ENCODE results near the gene PADI2.

Gene PADI2

DNA sequence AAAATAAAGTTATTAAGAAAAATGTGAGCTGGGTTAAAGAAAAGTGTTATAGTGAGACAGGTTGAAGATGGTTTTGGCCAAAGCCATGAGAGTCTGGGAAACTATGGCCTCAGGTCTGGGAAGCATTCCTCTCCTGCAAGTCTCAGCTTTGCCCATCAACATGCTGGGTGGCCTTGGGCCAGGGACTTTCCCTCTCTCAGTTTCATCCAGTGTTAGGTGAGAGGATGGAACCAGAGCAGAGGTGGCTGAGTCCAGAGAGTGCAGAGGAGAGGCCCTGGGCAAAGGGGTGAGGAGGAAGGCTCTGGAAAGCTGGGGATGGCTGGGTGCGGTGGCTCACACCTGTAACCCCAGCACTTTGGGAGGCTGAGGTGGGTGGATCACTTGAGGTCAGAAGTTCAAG is 10.5 kb downstream of the PADI2 start:
- no peak overlapping the region for H3K4me3 ChIP-seq (ENCODE audit: low read depth, low read length)
- H3K9me3 ChIP-seq (ENCODE audit: control insufficient read depth, insufficient read depth, low read length): no peaks in the 10 kb centered on the region
- no peaks in the 10 kb centered on the region for H3K36me3 ChIP-seq (ENCODE audit: control insufficient read depth, insufficient read depth, low read length)
- no peaks in the 10 kb centered on the region for H3K27me3 ChIP-seq (ENCODE audit: control insufficient read depth, insufficient read depth, low read length)
- H3K4me1 ChIP-seq (ENCODE audit: control insufficient read depth, insufficient read depth, low read length): no peaks in the 10 kb centered on the region
- no peak overlapping the region for H3K9ac ChIP-seq (ENCODE audit: low read depth, low read length)

DNA sequence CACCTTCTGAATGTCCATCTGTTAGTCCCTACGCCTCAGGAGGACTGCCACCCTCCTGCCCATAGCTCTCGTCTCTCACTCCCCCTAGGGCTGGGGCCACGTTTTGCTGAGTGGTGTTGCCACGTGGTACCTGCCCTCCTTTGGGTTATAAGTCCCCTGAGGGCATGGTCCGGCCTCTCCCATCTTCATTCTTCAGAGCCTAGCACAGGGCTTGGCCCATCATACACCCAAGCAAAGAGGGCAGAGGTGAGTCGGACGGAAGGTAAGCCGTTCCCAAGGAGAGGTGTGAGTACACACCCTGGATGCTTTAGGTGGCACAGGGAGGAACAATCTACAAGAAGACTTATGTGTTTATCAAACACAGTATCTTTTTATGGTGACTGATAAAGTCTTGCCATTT is 10.9 kb downstream of the PADI2 start:
- Histone ChIP-seq H3K9me3 (ENCODE audit: control insufficient read depth, insufficient read depth, low read length) (no peaks in the 10 kb centered on the region), H3K36me3 (ENCODE audit: control insufficient read depth, insufficient read depth, low read length) (no peaks in the 10 kb centered on the region), H3K27me3 (ENCODE audit: control insufficient read depth, insufficient read depth, low read length) (no peaks in the 10 kb centered on the region), H3K4me3 (ENCODE audit: low read depth, low read length) (no peak overlapping the region), H3K4me1 (ENCODE audit: control insufficient read depth, insufficient read depth, low read length) (no peaks in the 10 kb centered on the region), H3K9ac (ENCODE audit: low read depth, low read length) (no peak overlapping the region)

DNA sequence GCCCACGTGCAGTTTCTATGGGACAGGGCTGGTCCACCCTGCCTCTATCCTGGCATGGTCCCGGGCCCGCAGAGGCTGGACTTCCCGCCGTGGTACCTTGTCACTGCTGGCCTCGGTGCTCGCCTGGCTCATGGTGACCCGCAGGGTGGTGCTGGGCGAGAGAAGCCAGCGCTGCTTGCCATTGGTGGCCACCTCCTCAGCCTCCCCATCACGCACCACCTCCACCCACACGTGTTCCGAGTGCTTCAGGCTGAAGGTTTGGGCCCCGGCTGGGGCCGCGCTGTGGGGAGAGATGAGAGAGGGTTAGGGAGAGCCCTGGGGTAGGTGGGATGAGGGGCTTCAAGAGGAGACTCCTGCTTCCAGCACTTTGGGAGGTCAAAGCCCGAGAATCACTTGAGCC is 14.5 kb downstream of the PADI2 start:
- no peak overlapping the region for H3K4me3 ChIP-seq (ENCODE audit: low read depth, low read length)
- no peaks in the 10 kb centered on the region for H3K9me3 ChIP-seq (ENCODE audit: control insufficient read depth, insufficient read depth, low read length)
- no peaks in the 10 kb centered on the region for H3K27me3 ChIP-seq (ENCODE audit: control insufficient read depth, insufficient read depth, low read length)
- no peaks in the 10 kb centered on the region for H3K36me3 ChIP-seq (ENCODE audit: control insufficient read depth, insufficient read depth, low read length)
- H3K9ac ChIP-seq (ENCODE audit: low read depth, low read length): no peak overlapping the region
- H3K4me1 ChIP-seq (ENCODE audit: control insufficient read depth, insufficient read depth, low read length): no peaks in the 10 kb centered on the region

DNA sequence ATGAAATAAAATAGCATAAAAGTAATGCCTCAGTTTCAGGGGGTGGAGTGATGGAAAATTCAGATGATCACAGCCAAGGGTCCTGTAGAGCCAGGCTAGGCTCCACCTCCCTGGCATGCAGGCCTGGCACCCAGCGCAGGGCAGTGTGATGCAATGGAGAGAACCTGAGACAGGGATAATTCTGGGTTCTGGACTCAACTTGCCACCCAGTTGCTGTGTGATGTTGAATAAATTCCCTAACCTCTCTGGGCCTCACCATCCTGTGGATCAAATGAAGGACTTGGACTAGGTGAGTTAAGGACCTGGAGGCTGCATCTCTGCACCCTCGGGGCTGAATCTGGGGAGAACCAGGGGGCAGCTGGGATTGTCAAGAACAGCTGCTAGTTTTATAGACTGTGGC is 17.0 kb downstream of the PADI2 start:
- Histone ChIP-seq H3K36me3 (ENCODE audit: control insufficient read depth, insufficient read depth, low read length) (no peaks in the 10 kb centered on the region), H3K27me3 (ENCODE audit: control insufficient read depth, insufficient read depth, low read length) (no peaks in the 10 kb centered on the region), H3K9ac (ENCODE audit: low read depth, low read length) (no peak overlapping the region), H3K4me1 (ENCODE audit: control insufficient read depth, insufficient read depth, low read length) (peaks cover 2% of the 10 kb centered on the region), H3K4me3 (ENCODE audit: low read depth, low read length) (no peak overlapping the region), H3K9me3 (ENCODE audit: control insufficient read depth, insufficient read depth, low read length) (no peaks in the 10 kb centered on the region)

DNA sequence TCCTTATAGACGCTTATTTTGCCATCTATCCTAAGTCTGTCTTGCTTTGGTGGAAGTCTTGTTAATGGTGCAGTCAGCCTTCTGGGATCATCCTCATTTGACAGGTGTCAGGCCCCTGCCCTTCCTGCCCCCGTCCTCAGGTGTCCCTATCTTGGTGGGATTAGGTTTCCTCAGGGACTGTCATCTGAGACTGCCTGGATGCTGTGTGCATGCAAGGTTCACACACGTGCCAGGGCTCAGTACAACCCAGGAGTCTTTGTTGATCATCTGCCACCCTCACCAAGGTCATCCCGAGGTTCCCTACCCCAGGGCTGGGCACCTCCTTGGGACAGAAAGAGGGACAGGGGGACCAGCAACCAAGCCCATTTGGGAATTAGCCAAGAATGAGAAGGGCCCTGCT is 18.0 kb downstream of the PADI2 start:
- H3K27me3 ChIP-seq (ENCODE audit: control insufficient read depth, insufficient read depth, low read length): no peaks in the 10 kb centered on the region
- H3K9me3 ChIP-seq (ENCODE audit: control insufficient read depth, insufficient read depth, low read length): no peaks in the 10 kb centered on the region
- H3K36me3 ChIP-seq (ENCODE audit: control insufficient read depth, insufficient read depth, low read length): no peaks in the 10 kb centered on the region
- no peak overlapping the region for H3K9ac ChIP-seq (ENCODE audit: low read depth, low read length)
- H3K4me3 ChIP-seq (ENCODE audit: low read depth, low read length): no peak overlapping the region
- peaks cover 2% of the 10 kb centered on the region for H3K4me1 ChIP-seq (ENCODE audit: control insufficient read depth, insufficient read depth, low read length)

DNA sequence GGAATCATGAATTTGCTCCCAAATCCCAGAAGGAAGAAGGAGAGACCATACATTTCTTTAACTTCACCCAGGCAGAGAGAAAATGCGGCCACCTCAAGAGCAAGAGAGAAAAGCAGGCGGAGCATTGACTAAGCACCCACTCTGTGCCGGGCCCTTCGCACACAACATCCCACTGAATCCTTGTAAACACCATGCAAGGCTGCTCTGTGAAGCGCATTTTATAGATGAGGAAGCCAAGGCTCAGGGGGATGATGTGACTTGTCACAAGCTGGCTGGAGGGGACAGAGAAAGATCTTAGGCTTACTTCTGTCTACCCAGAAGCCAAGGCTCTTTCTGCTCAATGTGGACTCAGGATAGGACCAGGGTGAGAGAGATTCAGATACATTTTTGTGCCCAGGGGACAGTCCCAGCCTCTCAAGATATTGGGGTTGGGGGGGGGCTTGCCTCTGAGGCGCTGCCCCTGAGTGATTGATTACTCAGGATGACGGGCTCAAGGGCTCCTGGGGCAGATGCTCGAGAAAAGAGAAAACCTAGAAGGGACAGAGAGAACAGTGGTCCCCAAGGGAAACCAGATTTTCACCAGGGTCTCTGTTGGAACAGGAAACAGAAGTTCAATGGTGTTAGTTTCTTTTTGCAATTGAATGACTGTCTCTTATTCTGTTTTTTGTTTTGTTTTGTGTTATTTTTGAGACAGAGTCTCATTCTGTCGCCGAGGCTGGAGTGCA is 19.5 kb downstream of the PADI2 start:
- Histone ChIP-seq H3K4me3 (ENCODE audit: low read depth, low read length) (no peak overlapping the region), H3K4me1 (ENCODE audit: control insufficient read depth, insufficient read depth, low read length) (peaks cover 2% of the 10 kb centered on the region), H3K9ac (ENCODE audit: low read depth, low read length) (no peak overlapping the region), H3K9me3 (ENCODE audit: control insufficient read depth, insufficient read depth, low read length) (no peaks in the 10 kb centered on the region), H3K27me3 (ENCODE audit: control insufficient read depth, insufficient read depth, low read length) (no peaks in the 10 kb centered on the region), H3K36me3 (ENCODE audit: control insufficient read depth, insufficient read depth, low read length) (no peaks in the 10 kb centered on the region)

DNA sequence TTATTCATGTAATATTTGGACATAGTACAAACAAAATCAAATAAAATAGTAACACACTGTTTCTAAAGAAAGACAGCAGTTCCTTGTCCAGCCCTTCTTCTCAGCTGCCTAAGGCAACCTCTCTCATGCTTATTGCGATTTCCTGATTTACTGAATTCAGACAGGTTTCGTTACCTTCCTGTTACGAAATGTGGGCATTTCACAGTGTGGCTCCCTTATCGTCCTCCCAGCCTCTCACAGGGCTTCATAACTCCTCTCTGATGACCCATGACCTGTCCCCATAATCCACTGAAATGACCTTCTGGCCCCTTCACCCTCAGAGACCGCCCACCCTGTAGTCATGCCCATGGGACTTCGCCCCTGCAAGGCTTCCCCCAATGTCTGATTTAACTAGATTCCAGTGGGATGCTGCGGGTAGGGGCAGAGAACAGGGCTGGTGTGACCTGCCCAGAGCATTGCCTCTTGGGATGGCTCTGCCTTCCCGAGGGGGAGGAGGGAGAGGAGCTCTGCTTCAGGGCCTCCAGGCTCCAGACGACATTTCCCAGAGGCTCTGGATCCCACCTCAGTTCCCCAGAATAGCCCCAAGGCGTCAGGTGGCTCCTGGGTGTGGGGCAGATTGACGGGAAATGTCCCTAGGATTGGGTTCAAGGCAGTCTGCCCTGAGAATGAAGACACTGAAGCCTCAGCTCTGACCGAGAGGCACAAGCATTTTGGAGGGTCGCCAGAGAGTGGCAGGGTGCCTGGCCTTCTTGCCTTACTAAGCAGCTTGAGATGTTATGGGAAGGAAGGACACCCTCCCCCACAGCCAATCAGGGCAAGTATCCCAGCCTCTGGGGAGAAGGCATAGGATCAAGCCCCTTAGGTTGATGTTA is 20.6 kb downstream of the PADI2 start:
- peaks cover 2% of the 10 kb centered on the region for H3K4me1 ChIP-seq (ENCODE audit: control insufficient read depth, insufficient read depth, low read length)
- H3K27me3 ChIP-seq (ENCODE audit: control insufficient read depth, insufficient read depth, low read length): no peaks in the 10 kb centered on the region
- H3K36me3 ChIP-seq (ENCODE audit: control insufficient read depth, insufficient read depth, low read length): no peaks in the 10 kb centered on the region
- H3K9ac ChIP-seq (ENCODE audit: low read depth, low read length): no peak overlapping the region
- H3K4me3 ChIP-seq (ENCODE audit: low read depth, low read length): no peak overlapping the region
- H3K9me3 ChIP-seq (ENCODE audit: control insufficient read depth, insufficient read depth, low read length): no peaks in the 10 kb centered on the region

DNA sequence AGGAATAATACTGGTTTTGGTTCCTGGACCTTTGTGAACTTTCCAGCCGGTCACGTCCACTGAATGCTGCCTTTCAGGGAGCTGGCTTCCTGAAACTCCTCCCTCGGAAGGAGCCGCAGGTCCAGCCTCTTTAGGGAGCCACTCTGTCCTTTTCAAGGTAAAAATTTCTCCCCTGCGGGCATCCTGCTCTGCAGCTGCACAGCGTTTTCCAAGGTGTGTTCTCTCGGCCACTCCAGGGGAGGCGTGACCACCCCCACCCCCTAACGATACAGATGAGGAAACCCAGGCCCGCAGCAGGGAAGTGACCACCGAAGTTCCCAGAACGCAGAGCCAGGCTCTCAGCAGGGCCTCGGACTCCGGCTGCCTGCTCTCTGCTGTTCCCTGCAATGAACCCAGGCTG is 21.5 kb downstream of the PADI2 start:
- no peaks in the 10 kb centered on the region for H3K36me3 ChIP-seq (ENCODE audit: control insufficient read depth, insufficient read depth, low read length)
- H3K9me3 ChIP-seq (ENCODE audit: control insufficient read depth, insufficient read depth, low read length): no peaks in the 10 kb centered on the region
- no peaks in the 10 kb centered on the region for H3K27me3 ChIP-seq (ENCODE audit: control insufficient read depth, insufficient read depth, low read length)
- no peak overlapping the region for H3K9ac ChIP-seq (ENCODE audit: low read depth, low read length)
- no peak overlapping the region for H3K4me3 ChIP-seq (ENCODE audit: low read depth, low read length)
- peaks cover 2% of the 10 kb centered on the region for H3K4me1 ChIP-seq (ENCODE audit: control insufficient read depth, insufficient read depth, low read length)

DNA sequence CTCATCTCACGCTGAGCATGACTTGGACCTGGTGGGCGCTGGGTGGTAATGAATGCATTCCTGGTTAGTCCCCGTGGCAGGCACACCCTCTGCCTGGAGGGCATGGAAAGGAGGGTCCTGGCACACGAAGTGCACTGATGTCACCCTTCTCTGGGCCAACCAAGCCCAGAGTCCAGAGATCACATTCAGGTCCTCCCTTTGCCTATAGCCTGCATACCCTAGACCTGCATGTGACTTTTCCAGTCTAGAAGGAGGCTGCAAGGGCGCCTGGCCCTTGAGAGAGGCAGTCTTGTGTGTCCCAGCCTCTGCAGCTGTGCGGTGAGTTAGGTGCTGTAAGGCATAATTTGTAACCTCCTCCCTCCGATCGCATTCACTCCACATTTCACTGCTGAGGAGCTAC is 22.1 kb downstream of the PADI2 start:
- no peaks in the 10 kb centered on the region for H3K36me3 ChIP-seq (ENCODE audit: control insufficient read depth, insufficient read depth, low read length)
- H3K9me3 ChIP-seq (ENCODE audit: control insufficient read depth, insufficient read depth, low read length): no peaks in the 10 kb centered on the region
- H3K4me1 ChIP-seq (ENCODE audit: control insufficient read depth, insufficient read depth, low read length): peaks cover 2% of the 10 kb centered on the region
- no peaks in the 10 kb centered on the region for H3K27me3 ChIP-seq (ENCODE audit: control insufficient read depth, insufficient read depth, low read length)
- no peak overlapping the region for H3K4me3 ChIP-seq (ENCODE audit: low read depth, low read length)
- no peak overlapping the region for H3K9ac ChIP-seq (ENCODE audit: low read depth, low read length)

DNA sequence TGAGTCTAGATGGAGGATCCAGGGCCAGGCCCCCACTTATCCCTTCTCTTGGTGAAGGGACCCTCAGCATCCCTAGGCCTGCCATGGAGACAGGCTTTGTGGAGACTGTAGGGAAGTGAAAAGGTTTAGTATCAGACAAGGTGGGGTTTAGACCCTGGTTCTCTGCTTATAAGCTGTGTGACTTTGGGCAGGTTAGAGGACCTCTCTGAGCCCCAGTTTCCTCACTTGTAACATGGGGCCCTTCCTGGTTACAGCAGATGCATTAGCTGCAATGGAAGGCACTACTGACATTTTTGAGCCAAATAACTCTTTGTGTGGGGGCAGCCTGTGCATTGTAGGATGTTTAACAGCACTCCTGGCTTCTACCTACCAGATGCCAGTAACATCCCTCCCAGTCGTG is 22.7 kb downstream of the PADI2 start:
- Histone ChIP-seq H3K9me3 (ENCODE audit: control insufficient read depth, insufficient read depth, low read length) (no peaks in the 10 kb centered on the region), H3K36me3 (ENCODE audit: control insufficient read depth, insufficient read depth, low read length) (no peaks in the 10 kb centered on the region), H3K4me1 (ENCODE audit: control insufficient read depth, insufficient read depth, low read length) (peaks cover 2% of the 10 kb centered on the region), H3K9ac (ENCODE audit: low read depth, low read length) (no peak overlapping the region), H3K27me3 (ENCODE audit: control insufficient read depth, insufficient read depth, low read length) (no peaks in the 10 kb centered on the region), H3K4me3 (ENCODE audit: low read depth, low read length) (no peak overlapping the region)

DNA sequence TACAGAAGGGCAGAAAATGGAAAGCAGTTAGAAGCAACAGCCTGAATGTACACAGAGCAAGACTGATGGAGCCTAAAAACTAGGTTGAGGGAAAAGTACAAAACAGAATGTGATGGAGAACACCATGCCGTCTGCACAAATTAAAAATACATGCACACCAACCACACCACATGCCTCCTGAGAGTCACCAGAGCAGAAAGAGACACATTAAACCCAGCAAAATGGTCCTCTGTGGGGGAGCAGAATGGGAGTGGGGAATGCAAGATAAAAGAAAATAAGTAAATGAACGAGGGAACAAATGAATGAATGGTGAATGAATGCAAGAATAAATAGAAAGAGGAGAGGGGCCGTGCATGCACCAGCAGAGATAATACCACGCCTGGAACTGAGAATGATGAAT is 24.1 kb downstream of the PADI2 start:
- Histone ChIP-seq H3K9me3 (ENCODE audit: control insufficient read depth, insufficient read depth, low read length) (no peaks in the 10 kb centered on the region), H3K4me1 (ENCODE audit: control insufficient read depth, insufficient read depth, low read length) (peaks cover 2% of the 10 kb centered on the region), H3K27me3 (ENCODE audit: control insufficient read depth, insufficient read depth, low read length) (no peaks in the 10 kb centered on the region)

DNA sequence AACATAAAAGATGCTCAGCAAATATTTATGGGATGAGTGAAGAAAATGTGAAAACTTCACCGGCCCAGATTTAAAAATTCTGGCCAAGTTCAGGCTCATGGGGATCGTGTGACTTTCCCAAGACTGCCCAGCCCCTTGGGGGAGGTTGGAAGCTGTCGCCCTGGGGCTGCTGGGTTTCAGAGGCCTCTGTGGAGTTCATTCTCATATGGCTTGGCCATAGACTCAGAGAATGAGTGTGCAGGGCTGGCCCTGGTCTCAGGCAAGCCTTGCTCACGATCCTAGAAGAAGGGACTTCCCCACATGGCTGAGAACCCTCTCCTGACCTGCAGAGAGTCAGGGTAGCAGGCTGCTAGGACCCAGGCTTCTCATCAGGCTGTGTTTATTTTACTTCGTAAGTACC is 24.6 kb downstream of the PADI2 start:
- Histone ChIP-seq H3K9me3 (ENCODE audit: control insufficient read depth, insufficient read depth, low read length) (no peaks in the 10 kb centered on the region), H3K27me3 (ENCODE audit: control insufficient read depth, insufficient read depth, low read length) (no peaks in the 10 kb centered on the region), H3K9ac (ENCODE audit: low read depth, low read length) (no peak overlapping the region), H3K4me3 (ENCODE audit: low read depth, low read length) (no peak overlapping the region), H3K4me1 (ENCODE audit: control insufficient read depth, insufficient read depth, low read length) (peaks cover 2% of the 10 kb centered on the region), H3K36me3 (ENCODE audit: control insufficient read depth, insufficient read depth, low read length) (no peaks in the 10 kb centered on the region)

More for the DNA sequence above, 24.1 kb downstream of the PADI2 start:
- H3K9ac ChIP-seq (ENCODE audit: low read depth, low read length): no peak overlapping the region
- no peaks in the 10 kb centered on the region for H3K36me3 ChIP-seq (ENCODE audit: control insufficient read depth, insufficient read depth, low read length)
- H3K4me3 ChIP-seq (ENCODE audit: low read depth, low read length): no peak overlapping the region
